HG03342 (cell line): ENCODE data around the gene ISG20L2.

ENCODE experiments used
- ATAC-seq: cut with Tn5 transposase; IDR thresholded peaks from one replicate; pipeline ENCODE4 v1.9.1; 2021; ENCODE audit warnings: mild to moderate bottlenecking, moderate library complexity; ENCODE audit not compliant: unreplicated experiment

ISG20L2 gene

GRCh38 chr1:156755527-156755950, 27.0 kb upstream of the ISG20L2 start:
- ATAC-seq: no peak

GRCh38 chr1:156754219-156754618, 25.7 kb upstream of the ISG20L2 start:
- no peak for ATAC-seq

- no peak for ATAC-seq
Observed at GRCh38 chr1:156752843-156753482, 24.4 kb upstream of the ISG20L2 start.

- peak; percentile 51 for ATAC-seq
Observed at GRCh38 chr1:156751757-156752481, 23.4 kb upstream of the ISG20L2 start.

GRCh38 chr1:156751451-156751756, 22.8 kb upstream of the ISG20L2 start, which contains the start of gene HDGF:
Gene HDGF, minus strand, starts transcription at chr1:156751675. Its CDS starts 246 bp downstream, at chr1:156751429.
- ATAC-seq: peak; percentile 13

GRCh38 chr1:156750711-156751450, 22.3 kb upstream of the ISG20L2 start:
- ATAC-seq: peak; percentile 15

- ATAC-seq: no peak
Observed at GRCh38 chr1:156750191-156750672, 21.7 kb upstream of the ISG20L2 start.

- no peak for ATAC-seq
Observed at GRCh38 chr1:156749419-156750118, 21.0 kb upstream of the ISG20L2 start.

GRCh38 chr1:156748670-156749418, 20.3 kb upstream of the ISG20L2 start:
- ATAC-seq: no peak

GRCh38 chr1:156747742-156748669, 19.4 kb upstream of the ISG20L2 start:
- ATAC-seq: no peak

GRCh38 chr1:156746728-156747631, 18.4 kb upstream of the ISG20L2 start:
- no peak for ATAC-seq

GRCh38 chr1:156746406-156746727, 17.8 kb upstream of the ISG20L2 start:
- no peak for ATAC-seq

- ATAC-seq: no peak
Observed at GRCh38 chr1:156745881-156746280, 17.3 kb upstream of the ISG20L2 start.

- no peak for ATAC-seq
Observed at GRCh38 chr1:156744786-156745419, 16.3 kb upstream of the ISG20L2 start.

- ATAC-seq: no peak
Observed at GRCh38 chr1:156744344-156744743, 15.8 kb upstream of the ISG20L2 start.

GRCh38 chr1:156743367-156744302, 15.1 kb upstream of the ISG20L2 start:
- no peak for ATAC-seq

- no peak for ATAC-seq
Observed at GRCh38 chr1:156742801-156743200, 14.2 kb upstream of the ISG20L2 start.
